22Rv1 (cell line): ENCODE data around the gene FAAP20.

Source experiments
- ZFX ChIP-seq: fragments of 450-650 bp; IDR thresholded peaks from 2 replicates; pipeline ENCODE4 v1.6.1; 2017; ENCODE audit warnings: antibody characterized with exemption, borderline replicate concordance
- TF ChIP-seq, protein P1 (sequence below): fragments of 450-650 bp; IDR thresholded peaks from 2 replicates; pipeline ENCODE4 v1.5.1; 2017; ENCODE audit warnings: mild to moderate bottlenecking

GRCh38 chr1:2194898-2195673 is 514 bp upstream of the FAAP20 start:
- TF ChIP-seq, protein P1, sequence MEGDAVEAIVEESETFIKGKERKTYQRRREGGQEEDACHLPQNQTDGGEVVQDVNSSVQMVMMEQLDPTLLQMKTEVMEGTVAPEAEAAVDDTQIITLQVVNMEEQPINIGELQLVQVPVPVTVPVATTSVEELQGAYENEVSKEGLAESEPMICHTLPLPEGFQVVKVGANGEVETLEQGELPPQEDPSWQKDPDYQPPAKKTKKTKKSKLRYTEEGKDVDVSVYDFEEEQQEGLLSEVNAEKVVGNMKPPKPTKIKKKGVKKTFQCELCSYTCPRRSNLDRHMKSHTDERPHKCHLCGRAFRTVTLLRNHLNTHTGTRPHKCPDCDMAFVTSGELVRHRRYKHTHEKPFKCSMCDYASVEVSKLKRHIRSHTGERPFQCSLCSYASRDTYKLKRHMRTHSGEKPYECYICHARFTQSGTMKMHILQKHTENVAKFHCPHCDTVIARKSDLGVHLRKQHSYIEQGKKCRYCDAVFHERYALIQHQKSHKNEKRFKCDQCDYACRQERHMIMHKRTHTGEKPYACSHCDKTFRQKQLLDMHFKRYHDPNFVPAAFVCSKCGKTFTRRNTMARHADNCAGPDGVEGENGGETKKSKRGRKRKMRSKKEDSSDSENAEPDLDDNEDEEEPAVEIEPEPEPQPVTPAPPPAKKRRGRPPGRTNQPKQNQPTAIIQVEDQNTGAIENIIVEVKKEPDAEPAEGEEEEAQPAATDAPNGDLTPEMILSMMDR: peak; percentile 96
- no peak for TF ChIP-seq ZFX
